Measurements from ENCODE around the gene GABBR2. TPM values are rescaled to one million over a fixed set of nuclear protein-coding genes. Genes with fewer than 3 reads are reported as not detected.

Gene GABBR2
- total RNA-seq, 2 experiments from 2014 or later, result not detected

DNA sequence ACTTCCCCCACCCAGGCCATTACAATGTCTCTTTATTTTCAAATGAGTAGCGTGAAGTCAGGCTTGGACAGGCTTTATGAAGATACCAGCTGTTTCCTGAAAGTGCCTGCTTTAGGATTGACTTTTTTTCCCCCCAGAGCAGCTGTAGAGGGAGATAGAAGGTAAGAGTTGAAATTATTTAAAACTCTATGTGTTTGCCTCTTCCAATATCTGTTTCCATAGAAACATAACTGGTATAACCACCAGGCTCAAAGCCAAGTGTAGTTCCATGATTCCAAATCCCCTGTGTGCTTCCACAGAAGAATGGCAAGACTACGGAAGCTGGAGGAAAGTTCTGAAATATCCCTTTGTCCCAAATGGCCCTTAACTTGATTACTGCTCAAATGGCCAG, 365.9 kb downstream of the GABBR2 start:
- peaks cover 49% of the 10 kb centered on the region for H3K27me3 Mint-ChIP-seq
- no peak for TF ChIP-seq CTCF (IDR thresholded peaks at IDR 0.05)
- ATAC-seq (ENCODE audit: poor library complexity) (no peak), DNase-seq (no peak)
- H3K4me3 ChIP-seq (ENCODE audit: low read length), result no peak overlapping the region
- ChIA-PET POLR2A (no interaction called here), CTCF (no interaction called here)
- no peaks in the 10 kb centered on the region for H3K9me3 Mint-ChIP-seq
- H3K4me1 ChIP-seq (ENCODE audit: insufficient read depth, low read length), result no peaks in the 10 kb centered on the region
- H3K27ac Mint-ChIP-seq, result no peak overlapping the region
- no peak overlapping the region for H3K27ac ChIP-seq (ENCODE audit: low read depth in 1 of 2, low read length in 2 of 2)
- no peaks in the 10 kb centered on the region for H3K36me3 Mint-ChIP-seq (ENCODE audit: low read depth)
- peaks cover 0 to 3% of the 10 kb centered on the region in 2 experiments for H3K9me3 ChIP-seq (ENCODE audit: control insufficient read depth in 1 of 2, insufficient read depth in 1 of 2, low read length in 2 of 2)
- H3K4me3 Mint-ChIP-seq, result no peak overlapping the region
- H3K27me3 ChIP-seq (ENCODE audit: control insufficient read depth in 1 of 2, insufficient read depth in 2 of 2, low read length in 2 of 2), result peaks cover 9 to 11% of the 10 kb centered on the region in 2 experiments
- no peaks in the 10 kb centered on the region for H3K36me3 ChIP-seq (ENCODE audit: insufficient read depth, low read length)
- no peaks in the 10 kb centered on the region for H3K4me1 Mint-ChIP-seq (ENCODE audit: low read depth)
- intact Hi-C loops (cut with DNase I, micrococcal nuclease), result no loop called here

DNA sequence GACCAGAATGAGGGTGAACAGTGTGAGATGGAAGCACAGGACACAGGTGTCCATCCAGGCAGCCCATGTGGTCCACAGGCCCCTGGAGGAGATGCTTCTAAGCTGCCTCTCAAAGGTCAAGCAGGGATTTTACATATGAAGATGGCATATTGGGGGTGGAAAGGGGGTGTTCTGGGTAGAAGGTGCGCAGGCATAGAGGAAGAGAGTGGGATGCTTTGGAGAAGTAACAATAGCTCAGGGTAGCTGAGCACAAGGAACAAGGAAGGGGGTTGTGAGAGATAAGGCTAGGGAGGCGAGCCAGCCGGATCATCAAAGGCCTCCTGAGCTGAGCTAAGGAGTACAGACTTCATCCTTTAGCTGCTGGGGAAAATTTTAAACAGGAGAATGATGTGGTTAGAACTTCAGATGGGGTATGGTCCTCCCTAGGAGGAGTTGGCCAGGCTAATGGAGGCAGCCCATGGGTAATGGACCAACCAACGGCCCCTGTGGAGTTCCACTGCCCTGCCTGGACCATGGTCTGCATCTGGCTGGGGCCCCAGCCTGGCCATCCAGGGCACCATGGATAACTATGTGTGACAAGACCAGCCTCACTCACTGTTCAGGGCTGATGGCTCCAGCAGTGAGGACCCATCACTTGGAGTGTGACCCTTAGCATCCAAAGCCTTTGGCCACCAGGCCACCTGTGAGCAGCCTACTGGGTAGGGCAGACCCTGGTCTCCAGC, 366.5 kb downstream of the GABBR2 start:
- ATAC-seq (ENCODE audit: poor library complexity), result no peak
- no peak for TF ChIP-seq CTCF (IDR thresholded peaks at IDR 0.05)
- ChIA-PET POLR2A (no interaction called here), CTCF (no interaction called here)
- no peaks in the 10 kb centered on the region for H3K36me3 ChIP-seq (ENCODE audit: insufficient read depth, low read length)
- Mint-ChIP-seq H3K36me3 (ENCODE audit: low read depth) (no peaks in the 10 kb centered on the region), H3K27ac (no peak overlapping the region), H3K4me3 (no peak overlapping the region), H3K4me1 (ENCODE audit: low read depth) (no peaks in the 10 kb centered on the region), H3K9me3 (no peaks in the 10 kb centered on the region), H3K27me3 (peaks cover 44% of the 10 kb centered on the region)
- H3K27me3 ChIP-seq (ENCODE audit: control insufficient read depth in 1 of 2, insufficient read depth in 2 of 2, low read length in 2 of 2), result peaks cover 9 to 11% of the 10 kb centered on the region in 2 experiments
- intact Hi-C loops (cut with DNase I, micrococcal nuclease), result no loop called here
- H3K27ac ChIP-seq (ENCODE audit: low read depth in 1 of 2, low read length in 2 of 2), result no peak overlapping the region
- H3K4me1 ChIP-seq (ENCODE audit: insufficient read depth, low read length), result no peaks in the 10 kb centered on the region
- no peak overlapping the region for H3K4me3 ChIP-seq (ENCODE audit: low read length)
- DNase-seq, result no peak
- peaks cover 0 to 3% of the 10 kb centered on the region in 2 experiments for H3K9me3 ChIP-seq (ENCODE audit: control insufficient read depth in 1 of 2, insufficient read depth in 1 of 2, low read length in 2 of 2)

DNA sequence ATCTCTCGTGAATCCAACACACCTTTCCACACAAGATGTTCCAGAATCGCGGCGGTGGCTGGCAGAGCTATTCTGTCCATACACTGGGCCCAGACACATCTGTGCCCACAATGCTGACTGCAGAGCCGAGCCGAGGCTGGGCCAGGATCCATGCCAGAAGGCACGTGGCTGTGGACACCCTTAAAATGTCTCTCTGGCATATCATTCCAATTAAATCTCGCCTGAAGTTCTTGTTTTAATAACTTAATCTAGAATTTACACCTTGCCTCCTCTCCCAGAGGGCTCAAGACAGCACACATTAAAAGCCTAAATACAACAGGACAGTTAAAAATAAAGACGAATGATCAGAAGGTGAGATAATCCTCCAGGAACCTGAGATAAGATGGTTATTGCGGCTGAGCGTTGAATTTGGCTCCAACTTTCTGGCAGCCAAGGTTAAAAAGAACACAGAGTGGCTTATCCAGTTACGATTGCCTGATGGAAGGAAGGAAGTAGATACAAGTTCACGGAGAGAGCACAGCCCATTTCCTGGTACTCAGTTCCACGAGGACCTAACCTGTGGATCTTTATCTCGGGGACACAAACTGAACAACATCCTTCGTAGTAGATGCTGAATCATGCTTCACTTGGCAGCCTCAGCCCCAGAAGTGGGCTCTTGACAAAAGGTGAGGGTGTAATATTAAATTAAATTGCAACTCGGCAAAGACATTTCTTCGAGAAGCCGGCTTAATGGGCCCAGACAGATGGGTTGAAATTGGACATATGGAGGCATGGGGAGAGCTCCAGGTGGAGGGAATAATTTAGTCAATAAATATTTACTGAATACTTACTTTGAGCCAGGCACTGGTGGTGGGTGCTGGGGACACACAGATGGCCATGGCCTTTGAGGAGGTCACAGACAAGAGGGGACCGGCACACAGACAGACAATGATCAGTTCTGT, 367.3 kb downstream of the GABBR2 start:
- no peaks in the 10 kb centered on the region for H3K4me1 Mint-ChIP-seq (ENCODE audit: low read depth)
- no peak for DNase-seq
- H3K4me1 ChIP-seq (ENCODE audit: insufficient read depth, low read length), result no peaks in the 10 kb centered on the region
- ATAC-seq (ENCODE audit: poor library complexity), result no peak
- no peak overlapping the region for H3K4me3 ChIP-seq (ENCODE audit: low read length)
- ChIA-PET CTCF (no interaction called here), POLR2A (no interaction called here)
- no peaks in the 10 kb centered on the region for H3K36me3 ChIP-seq (ENCODE audit: insufficient read depth, low read length)
- no peak overlapping the region for H3K27ac Mint-ChIP-seq
- H3K27me3 ChIP-seq (ENCODE audit: control insufficient read depth in 1 of 2, insufficient read depth in 2 of 2, low read length in 2 of 2), result peaks cover 6 to 9% of the 10 kb centered on the region in 2 experiments
- no peaks in the 10 kb centered on the region for H3K9me3 Mint-ChIP-seq
- no peak overlapping the region for H3K27ac ChIP-seq (ENCODE audit: low read depth in 1 of 2, low read length in 2 of 2)
- H3K36me3 Mint-ChIP-seq (ENCODE audit: low read depth), result no peaks in the 10 kb centered on the region
- TF ChIP-seq CTCF (IDR thresholded peaks at IDR 0.05), result no peak
- H3K4me3 Mint-ChIP-seq, result no peak overlapping the region
- H3K27me3 Mint-ChIP-seq, result peaks cover 42% of the 10 kb centered on the region
- intact Hi-C loops (cut with DNase I, micrococcal nuclease), result no loop called here
- peaks cover 0 to 3% of the 10 kb centered on the region in 2 experiments for H3K9me3 ChIP-seq (ENCODE audit: control insufficient read depth in 1 of 2, insufficient read depth in 1 of 2, low read length in 2 of 2)

All from CD4-positive, alpha-beta T cell (primary cell).